Testis (tissue), 2 donors: ENCODE data around the gene KLK8.
"Not testable (repeated sequence)": the region's sequence is repeated elsewhere in the genome, so short reads cannot be mapped to it uniquely, and the experiment has no call there.

ENCODE experiments used
- CTCF ChIP-seq, 3 experiments: fragments of 450-650 bp in 2 of 3; fragments of 200-600 bp in 1 of 3; sonication (generic) in 1 of 3; IDR thresholded peaks; one replicate each; pipeline ENCODE4 v1.5.1; 2016 to 2019; ENCODE audit warnings: antibody characterized with exemption in 3 of 3, mild to moderate bottlenecking in 2 of 3, moderate library complexity in 1 of 3
- POLR2A ChIP-seq: fragments of 450-650 bp; IDR thresholded peaks from one replicate; pipeline ENCODE4 v1.6.1; 2017; ENCODE audit warnings: antibody characterized with exemption, mild to moderate bottlenecking, moderate library complexity

GRCh38 chr19:50969810-50970209 is 31.6 kb downstream of the KLK8 start:
- not testable (repeated sequence) for TF ChIP-seq CTCF (IDR thresholded peaks at IDR 0.05); POLR2A
